ENCODE results near the gene SRC.
A peak's percentile ranks its signal among the peaks of the same experiment; 100 is the strongest.

SRC gene

DNA sequence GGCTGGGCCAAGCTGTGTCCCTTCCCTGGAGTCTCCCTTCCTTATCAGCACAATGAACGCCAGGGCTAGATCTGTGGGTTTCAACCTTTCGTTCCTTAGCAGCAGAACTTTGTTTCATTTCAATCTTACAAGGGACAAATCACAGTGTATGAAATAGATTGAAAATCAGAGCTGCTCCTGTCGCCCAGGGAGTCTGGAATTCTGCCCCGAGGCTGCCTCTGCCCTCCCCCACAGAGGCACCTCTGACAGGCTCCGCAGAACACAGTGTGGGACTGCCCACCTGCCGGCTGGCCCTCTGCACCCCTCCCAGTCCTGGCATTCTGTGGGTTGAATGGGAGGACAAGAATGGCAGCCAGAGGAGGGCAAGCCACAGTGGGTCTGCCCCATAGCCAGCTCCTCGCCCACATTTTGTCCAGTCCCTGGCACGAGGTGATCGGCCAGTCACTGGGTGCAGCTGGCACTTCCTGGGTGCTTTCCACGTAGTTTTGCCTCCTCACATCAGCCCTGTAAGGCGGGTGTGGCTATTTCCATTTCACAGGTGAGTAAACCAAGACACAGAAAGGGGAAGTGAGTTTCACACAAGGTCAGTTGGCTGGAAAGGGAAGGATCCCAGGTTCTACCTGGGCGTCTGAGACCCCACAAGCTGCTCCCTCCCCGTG lies 30.4 kb upstream of the SRC start:
- no peak for DNase-seq

DNA sequence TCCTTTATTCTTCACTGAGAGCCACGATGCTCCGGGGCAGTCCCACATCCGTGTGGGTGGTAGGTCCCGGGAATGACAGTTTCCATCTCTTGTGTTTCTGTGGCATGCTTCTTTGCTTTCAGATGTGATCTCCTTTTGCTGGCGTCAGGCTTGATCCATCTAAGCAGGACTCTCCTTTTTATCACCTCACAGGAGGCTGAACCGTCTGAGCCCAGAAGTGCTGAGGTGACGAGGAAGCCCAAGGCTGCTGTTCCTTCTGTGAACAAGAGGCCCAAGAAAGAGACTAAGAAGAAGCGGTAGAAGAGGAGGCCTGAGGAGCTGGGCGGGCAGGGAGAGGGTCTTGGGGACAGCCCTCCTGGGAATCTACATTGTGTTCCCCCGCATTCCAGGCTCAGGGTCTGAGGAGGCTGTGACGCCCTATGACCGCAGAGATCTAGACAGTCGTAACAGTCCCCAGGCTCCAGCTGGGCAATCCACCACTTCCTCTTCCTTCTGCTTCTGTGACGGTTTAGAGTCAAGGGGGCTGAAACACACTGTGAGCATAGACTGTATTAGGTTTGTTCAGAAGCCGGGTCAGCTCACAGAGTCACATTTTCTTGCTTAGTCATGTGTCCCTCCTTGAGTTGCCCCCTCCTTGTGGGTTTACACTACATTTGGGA lies 29.7 kb upstream of the SRC start:
- DNase-seq = peak; percentile 47

DNA sequence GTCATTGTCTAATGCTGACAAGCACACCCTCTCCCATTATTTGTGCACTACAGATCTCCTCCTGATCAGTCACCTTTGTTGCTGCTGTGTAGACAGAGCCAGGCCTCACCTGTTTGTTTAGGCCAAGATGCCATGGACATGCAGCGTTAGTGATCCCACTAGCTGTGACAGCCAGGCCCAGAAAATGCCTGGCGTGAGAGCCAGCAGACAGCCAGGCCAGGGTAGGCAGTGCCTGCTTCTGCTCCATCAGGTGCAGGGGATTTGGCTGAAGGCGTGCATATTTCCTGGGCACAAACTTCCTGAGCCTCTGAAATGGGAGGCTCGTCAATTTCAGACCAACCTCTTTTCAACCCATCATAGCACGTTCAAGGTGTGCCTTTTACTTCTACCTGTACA lies 29.2 kb upstream of the SRC start:
- DNase-seq = no peak

DNA sequence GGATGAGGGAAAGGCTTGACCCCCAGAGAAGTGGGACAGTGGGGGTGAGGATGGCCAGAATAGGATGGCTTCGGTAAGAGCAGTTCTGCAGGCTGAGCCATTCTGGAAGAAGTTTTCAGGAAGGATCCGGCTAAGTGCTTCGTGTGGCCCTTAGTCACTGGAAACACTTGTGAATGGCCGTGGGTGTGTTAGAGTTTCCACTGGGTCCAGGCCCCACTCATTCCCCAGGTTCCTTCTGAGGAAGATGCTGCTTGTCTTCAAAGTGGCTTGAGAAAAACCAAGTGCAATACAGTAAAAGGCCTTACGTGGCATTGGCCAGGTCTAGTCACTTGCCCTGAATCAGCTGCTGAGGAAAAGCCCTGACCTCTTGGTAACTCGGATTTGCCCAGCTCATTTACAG lies 28.6 kb upstream of the SRC start:
- DNase-seq = no peak

DNA sequence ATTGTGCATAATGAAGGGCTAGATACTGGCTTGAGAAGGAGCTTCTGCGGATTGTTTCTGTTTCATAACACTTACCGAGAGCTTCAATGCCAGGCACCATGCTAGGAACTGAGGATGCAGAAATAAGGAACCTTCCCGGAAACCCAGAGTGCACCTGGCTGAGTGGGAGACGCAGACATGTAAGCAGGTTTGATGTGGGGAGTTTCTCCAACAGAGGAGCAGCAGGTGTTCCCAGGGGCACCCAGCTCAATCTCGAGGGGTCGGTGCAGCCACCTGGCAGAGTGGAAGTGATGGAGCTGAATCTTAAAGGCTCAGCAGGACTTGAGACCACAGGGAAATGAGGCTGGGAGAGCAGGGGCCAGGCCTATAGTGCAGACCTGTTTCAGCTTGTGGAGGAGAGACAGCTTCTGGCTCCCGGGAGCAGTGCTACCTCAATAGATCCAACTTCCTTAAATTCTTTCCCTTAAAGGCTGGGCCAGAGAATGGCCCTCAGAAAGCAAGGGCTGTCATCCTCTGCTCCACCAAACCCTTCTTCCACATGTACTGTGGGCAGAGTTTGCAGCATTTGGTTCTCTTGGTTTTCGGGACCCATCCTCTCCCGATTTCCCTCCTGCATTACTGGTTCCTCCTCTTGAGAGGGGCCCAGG lies 27.8 kb upstream of the SRC start:
- DNase-seq = no peak

DNA sequence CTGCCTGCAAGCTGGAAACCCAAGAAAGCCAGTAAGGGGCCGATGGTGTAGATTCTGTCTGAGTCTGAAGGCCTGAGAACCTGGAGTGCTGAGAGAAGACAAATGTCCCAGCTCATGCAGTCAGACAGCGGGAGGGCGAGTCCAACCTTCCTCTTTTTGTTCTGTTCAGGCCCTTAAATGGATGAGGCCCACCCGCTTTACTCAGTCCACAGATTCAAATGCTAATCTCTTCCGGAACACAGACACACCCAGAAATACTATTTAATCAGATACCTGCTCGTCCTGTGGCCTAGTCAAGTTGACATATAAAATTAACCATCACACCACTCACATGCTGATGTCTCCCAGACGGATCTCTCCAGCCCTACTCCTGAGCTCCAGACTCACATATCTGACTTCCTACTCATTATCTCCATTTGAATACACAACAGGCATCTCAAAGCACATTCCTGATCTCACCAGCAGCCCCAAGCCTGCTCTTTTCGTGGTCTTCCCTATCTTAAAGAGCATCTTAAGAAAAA lies 26.7 kb upstream of the SRC start:
- DNase-seq = no peak

DNA sequence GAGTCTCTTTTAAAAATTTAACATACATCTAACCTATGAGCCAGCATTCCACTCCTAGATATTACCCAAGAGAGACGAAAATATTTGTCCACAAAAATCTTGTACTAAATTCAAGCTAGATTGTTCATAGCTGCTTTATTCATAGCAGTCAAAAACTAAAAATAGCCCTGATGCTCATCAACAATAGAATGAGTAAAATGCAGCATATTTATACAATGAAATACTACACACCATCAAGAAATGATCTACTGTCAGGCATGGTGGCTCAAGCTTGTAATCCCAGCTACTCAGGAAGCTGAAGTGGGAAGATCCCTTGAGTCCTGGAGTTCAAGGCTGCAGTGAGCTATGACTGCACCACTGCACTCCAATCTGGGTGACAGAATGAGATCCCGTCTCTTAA lies 22.0 kb upstream of the SRC start:
- no peak for DNase-seq

DNA sequence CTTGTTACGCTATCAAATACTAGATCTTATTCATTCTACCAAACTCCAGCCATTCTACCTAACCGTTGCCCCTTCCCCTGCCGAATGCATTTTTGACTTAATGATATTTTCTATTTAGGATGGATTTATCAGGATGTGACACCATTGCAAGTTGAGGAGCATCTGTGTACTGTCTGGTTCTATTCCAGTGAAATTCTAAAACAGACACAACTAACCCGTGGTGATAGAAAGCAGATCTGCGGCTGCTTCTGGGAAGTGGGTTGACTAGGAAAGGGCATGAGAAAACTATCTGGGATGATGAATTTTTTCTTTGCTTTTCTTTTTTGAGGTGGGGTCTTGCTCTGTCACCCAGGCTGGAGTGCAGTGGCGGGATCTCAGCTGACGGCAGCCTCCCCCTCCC lies 20.7 kb upstream of the SRC start:
- DNase-seq = no peak

DNA sequence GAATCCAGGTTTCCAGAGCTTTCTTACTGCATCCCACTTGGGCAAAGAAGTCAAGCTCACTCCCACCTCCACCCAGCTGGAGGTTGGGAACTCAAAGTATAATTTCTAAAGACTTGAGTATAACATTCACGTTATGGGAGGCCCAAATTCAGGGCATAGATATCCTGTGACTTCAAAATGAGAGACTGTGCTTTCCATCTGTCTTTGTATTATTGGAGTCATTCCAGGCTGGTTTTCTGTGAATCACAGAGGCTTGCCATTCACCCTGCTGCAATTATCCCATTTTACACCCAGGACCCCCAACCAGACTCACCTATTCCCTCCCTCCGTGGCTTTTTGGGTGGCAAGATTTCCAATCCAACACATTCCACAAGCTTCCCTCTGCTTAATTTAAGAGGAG lies 19.3 kb upstream of the SRC start:
- DNase-seq = no peak

DNA sequence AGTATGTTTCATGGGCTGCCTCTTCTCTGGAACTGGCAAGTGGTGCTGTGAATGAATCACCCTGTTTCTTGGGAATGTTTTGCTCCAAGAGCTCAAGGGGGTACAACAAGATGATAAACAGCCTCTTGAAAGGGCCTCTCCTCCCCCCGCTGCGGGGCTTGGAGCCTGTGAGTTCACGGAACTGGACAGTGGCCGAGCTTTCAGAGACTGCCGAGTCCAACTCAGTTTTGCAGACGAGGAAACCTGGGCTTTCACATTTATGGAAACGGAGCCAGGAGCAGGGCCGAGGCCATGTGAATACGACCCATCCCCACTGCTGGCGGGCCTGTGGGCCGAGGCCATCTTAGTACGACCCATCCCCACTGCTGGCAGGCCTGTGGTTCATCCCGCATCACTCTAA lies 18.2 kb upstream of the SRC start:
- DNase-seq = no peak

DNA sequence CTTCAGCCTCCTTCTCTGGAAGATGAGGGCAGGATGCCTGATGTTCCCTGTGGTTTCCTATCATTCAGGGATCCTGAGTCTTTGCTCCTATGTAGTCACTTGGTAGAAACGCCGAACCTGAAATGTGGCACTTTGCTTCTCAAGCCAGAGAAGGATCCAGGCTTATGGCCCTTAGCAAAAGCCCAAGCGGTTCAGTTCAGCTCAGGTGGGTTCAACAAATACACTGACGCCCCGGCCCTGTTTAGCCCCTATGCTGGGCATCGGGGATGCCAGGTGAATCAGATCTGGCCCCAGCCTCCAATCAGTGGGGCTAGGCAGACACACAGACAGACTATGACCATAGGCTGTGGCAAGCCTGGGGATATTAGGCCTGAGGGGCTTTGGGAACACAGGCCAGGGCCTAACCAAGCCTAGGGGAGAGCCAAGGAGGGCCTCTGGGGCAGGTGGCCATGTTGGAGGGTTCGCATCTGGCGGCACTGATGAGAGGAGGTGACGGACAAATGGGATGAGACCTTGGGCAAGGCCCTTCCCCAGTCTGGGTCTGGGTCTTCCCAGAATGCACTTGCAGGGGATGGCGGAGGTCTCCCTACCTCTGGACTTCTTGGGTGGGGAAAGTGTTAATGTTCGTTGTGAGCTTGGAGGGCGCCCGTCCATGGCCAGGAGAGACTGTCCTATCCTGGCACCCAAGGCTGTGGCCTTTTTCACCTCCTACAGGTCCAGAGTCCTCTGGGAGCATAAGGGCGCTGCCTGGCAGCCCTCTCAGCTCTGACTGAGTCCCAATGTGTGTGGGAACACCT lies 17.6 kb upstream of the SRC start:
- DNase-seq = no peak

DNA sequence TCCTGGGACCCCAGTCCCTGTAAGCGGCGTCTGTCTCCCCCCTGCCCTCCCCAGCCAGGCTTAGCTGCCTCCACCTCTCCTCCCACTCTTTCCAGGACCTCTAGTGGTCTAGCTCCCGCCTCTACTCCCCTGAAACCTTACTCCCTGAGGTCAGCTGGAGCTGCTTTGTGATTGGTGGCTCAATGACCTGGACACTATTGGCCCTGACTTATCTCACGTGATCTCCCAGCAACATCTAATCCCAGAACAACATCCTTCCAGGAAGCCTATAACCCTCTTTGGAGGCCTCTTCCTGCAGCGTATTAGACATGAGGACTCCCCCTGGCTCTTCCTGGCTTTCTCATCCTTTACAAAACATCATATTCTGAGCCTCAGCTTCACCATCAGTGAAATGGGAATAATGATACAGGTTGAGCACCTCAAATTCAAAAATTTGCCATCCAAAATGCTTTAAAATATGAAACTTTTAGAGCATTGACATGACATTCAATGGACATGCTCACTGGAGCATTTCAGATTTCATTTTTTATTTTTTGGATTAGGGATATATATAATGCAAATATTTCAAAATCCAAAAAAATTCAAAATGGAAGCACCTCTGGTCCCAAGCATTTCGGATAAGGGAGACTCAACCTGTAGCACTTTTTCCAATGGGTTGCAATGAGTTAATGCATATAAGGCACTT lies 16.3 kb upstream of the SRC start:
- no peak for DNase-seq

DNA sequence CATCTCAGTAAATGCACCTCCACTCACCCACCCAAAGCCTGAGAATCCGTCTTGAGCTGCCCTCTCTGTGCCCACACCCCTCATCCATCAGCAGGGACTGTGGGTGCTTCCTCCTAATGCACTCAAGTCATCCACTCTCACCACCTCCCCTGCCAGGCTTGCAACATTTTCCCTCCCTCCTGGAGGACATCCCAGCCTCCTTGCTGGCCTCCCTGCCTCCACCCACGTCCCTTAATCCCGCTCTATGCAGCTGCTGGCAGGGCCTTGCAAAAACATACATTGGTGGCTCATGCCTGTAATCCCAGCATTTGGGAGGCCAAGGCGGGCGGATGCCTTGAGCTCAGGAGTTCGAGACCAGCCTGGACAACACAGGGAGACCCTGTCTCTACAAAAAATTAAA lies 15.6 kb upstream of the SRC start:
- no peak for DNase-seq

DNA sequence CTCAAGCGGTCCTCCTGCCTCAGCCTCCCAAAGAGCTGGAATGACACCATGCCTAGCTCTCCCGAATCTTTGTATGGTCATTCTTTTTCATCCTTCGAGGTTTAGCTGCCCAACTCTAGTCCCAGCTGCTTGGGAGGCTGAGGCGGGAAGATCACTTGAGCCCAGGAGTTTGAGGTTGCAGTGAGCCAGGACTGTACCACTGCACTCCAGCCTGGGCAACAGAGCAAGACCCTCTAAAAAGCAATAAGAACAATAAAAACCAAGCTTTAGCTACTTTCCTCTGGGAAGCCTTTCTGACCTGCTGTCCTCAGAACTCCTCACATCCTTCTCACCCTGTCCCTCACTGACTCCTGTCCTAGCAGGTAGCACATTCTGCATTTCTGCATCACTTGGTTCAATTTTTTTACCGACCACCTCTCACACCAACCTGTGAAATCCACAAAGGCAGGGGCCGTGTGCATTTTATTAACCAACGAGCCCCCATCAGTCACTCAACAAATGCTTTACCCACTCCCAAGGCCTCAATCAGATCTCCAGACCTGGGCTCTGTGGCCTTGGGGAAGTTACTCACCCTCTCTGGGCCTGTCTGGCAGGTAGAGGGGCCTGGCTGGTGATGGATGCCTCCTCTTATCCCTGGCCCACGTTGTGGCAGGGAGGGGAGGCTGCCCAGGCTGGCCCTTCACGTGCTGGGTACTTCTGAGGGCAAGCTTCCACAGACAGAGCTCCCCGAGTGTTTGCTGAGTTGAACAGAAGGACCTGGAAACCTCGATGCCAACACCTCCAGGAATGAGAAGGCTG lies 14.7 kb upstream of the SRC start:
- DNase-seq = no peak

DNA sequence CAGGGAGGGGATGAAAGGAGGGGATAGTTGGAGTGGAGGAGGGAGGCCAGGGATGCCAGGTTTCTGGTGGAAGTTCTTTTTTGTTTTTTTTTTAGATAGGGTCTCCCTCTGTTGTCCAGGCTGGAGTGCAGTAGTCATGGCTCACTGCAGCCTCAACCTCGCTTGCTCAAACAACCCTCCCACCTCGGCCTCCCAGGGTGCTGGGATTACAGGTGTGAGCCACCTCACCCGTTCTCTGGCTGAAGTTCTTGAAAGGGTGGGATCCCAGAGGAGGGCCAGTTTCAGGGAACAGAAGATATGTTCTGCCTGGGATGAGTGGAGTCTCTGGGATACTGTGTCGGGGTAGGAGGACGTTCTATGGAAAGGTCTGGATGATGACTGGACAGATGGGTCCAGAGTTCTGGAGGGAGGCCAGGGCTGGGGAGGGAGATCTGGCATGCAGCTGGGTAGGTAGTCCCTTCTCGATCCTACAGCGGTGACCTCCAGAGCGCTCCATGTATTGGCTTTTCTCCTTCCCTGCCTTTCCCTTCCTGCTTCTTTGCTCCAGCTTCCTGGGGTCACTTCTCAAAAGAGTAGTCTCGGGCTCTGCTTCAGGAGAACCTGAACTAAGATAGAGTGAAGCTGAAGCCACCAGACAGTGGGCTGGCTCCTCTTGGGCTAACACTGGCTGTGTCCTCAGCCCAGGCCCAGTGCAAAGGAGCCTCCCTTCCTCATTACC lies 12.7 kb upstream of the SRC start:
- no peak for DNase-seq

DNA sequence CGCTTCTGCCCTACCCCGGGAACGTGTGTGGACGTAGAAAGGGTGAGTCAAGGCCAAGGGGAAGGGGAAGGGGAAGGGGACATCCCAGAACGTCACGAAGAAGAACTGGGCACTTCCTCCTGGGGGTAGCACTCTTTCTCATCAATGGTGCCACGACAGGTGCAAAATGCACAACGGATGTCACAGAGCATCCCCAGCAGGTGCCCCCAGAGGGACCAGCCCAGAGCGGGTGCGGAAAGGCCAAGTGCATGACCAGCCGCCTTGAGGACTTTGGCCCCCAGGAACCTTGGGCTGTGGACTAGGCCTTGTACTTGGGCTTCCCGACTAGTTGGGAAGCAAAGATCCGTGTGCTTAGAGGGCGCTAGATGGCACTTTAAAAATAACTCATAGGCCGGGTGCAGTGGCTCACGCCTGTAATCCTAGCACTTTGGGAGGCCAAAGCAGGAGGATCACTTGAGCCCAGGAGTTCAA lies 12.1 kb upstream of the SRC start:
- no peak for DNase-seq

DNA sequence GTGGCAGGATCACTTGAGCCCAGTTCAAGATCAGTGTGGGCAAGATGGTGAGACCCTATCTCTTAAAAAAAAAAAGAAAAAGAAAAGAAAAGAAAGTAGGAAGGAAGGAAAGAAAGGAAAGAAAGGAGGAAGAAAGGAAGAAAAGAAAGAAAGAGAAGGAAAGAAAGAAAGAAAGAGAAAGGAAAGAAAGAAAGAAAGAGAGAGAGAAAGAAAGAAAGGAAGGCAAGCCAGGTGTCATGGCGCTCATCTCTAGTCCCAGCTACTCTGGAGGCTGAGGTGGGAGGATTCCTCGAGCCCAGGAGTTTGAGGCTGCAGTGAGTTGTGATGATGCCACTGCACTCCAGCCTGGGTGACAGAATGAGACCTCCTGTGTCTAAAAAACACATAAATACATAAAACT lies 11.5 kb upstream of the SRC start:
- DNase-seq = no peak

DNA sequence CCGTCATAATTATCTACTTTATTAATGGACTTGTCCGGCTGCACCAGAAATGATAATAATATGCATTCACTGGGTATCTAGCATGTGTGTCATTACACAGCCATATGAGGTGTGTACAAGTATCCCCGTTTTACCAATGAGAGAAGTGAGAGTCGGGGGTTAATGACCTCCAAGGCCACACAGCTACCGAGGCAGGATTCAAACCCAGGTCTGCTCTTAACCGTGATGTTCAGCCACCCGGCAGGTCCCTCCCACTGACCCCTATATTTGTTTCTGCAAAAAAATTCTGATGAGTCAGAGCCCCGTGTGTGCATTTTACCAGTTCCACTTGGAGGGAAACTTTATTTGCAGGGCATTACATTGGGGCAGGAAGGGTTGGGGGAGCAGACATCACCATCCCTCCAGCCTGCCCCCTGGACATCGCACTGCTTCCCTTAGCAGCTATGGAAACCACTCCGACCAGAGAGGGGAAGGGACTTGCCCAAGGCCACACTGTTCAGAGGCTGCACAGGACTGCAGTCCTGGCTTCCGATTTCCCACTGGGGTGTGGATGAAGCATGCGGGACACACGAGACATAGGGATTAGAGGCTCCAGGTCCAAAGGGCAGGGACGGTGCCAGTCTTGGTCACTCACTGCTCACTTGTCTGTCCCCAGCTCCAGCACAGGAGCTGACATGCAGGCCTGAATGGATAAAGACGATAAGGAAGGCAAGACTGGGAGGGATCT lies 10.1 kb upstream of the SRC start:
- DNase-seq = no peak

DNA sequence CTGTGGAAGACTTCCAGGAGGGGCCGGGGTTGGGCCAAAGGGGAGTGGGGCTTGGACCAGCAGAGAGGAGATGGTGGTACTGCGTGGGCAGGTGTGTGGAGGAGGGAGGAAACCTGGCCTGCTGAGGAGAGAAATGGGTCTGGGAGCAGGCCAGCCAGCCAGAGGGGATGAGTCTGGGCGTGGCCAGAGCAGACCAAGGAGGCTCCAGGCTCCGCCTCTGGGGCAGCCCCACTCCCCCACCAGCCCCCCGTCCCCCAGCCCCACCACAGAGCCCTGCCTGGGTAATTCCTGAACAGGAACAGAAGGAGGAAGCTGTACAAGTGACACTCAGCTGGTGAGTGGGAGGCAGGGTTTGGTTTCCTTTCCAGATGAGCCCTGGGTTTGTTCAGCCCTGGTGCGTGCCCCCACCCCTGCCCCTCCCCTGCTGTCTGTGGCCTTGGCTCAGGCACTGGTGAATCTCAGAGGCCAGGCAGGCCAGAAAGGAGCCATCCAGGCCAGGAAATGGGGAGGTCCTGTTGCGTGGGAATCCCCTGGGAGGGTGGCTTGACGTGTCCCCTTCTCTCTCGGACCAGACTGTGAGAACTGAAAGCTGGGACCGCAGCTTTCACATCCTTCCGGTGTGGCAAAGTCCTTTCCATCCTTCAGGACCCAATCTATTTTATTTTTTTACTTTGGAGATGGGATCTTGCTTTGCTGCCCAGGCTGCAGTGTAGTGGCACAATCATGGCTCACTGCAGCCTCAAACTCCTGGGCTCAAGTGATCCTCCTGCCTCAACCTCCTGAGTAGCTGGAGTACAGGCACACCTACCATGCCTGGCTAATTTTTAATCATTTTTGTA lies 9.4 kb upstream of the SRC start:
- DNase-seq = peak; percentile 64

Measured in KG1 (cell line).